Measurements from ENCODE around the gene TAF3. TPM values are rescaled to one million over a fixed set of nuclear protein-coding genes. Genes with fewer than 3 reads are reported as not detected.

The TAF3 gene
- total and polyA plus RNA-seq, 8 donors: 7.0 to 10.4 (median 9.2) TPM

DNA sequence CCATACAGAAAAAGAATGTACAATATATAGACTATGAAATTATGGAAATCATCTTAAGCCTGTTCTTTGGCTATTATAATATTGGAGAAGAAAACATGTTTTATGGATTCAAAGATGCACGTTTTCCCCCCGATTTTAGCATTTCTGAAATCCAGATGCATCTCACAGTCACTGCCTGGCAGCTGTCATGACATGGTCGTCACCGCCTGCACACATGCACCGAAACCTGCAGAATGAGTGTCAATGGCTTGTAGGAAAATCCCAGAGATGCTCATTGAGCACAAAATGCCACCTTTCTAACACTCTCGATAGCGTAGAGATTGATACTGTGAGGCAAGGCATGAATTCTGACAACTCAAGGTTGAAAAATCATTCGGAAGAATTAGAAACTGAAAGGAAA is 115.5 kb downstream of the TAF3 start:
- Histone ChIP-seq H3K27ac (no peak overlapping the region), H3K36me3 (no peaks in the 10 kb centered on the region), H3K4me1 (peaks cover 0 to 3% of the 10 kb centered on the region in 2 donors), H3K27me3 (no peaks in the 10 kb centered on the region), H3K9me3 (no peaks in the 10 kb centered on the region), H3K4me3 (no peak overlapping the region)
- intact Hi-C loops (cut with DNase I): no loop called here
- no peak for TF ChIP-seq CTCF (IDR thresholded peaks at IDR 0.05)
- ATAC-seq: no peak
- DNase-seq: no peak

DNA sequence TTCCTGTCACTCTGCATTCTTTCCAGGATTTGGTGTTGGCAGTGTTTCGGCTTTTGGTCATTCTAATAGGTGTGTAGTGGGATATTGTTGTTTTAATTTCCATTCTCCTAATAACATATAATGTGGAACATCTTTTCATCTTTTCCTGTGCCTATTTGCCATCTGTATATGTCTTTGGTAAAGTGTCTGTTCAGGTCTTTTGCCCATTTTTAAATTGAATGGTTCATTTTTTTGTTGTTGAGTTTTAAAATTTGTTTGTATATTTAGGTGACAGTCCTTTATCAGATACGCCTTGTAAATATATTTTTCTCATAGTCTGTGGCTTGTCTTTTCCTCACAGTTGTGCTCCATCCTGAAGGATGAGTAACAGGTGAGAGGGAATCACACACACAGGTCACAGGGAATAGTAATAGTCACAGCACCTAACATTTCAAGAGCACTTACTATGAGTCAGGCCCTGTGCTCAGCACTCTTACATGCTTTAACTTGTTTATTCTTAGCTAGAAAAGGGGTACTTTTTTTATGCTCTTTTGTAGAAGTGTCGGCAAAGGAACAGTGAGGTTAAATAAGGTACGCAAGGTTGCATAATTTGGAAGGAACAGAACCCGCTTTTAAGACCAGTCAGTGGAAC is 119.1 kb downstream of the TAF3 start:
- Histone ChIP-seq H3K4me3 (no peak overlapping the region), H3K36me3 (no peaks in the 10 kb centered on the region), H3K9me3 (no peaks in the 10 kb centered on the region), H3K4me1 (peaks cover 0 to 3% of the 10 kb centered on the region in 2 donors), H3K27me3 (no peaks in the 10 kb centered on the region), H3K27ac (no peak overlapping the region)
- DNase-seq (no peak), ATAC-seq (peak; percentile 89)
- TF ChIP-seq CTCF (IDR thresholded peaks at IDR 0.05): no peak
- intact Hi-C loops (cut with DNase I): no loop called here

DNA sequence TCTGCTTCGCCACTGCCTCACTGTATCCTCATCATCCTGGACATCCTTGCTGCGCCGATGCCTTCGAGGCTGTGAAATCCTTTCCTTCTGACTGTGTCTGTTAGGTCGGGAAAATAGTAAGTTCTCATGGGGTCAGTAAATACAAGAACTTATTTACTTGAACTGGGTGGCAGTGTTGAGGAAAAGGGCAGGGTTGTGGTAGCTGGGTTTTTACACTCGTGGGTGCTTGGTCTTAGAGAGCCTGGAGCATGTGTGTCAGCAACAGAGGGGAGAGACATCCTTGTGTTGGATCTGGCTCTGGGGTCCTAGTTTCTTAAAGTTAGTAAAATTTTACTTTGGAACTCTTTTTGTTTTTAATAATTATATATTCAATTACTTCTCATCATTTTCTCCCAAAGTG is 123.3 kb downstream of the TAF3 start:
- ATAC-seq (peak; percentile 16), DNase-seq (no peak)
- Histone ChIP-seq H3K27me3 (no peaks in the 10 kb centered on the region), H3K9me3 (no peaks in the 10 kb centered on the region), H3K4me3 (no peak overlapping the region), H3K4me1 (peaks cover 0 to 3% of the 10 kb centered on the region in 2 donors), H3K36me3 (no peaks in the 10 kb centered on the region), H3K27ac (no peak overlapping the region)
- intact Hi-C loops (cut with DNase I): no loop called here
- TF ChIP-seq CTCF (IDR thresholded peaks at IDR 0.05): no peak

GRCh38 chr10:7942316-7942715 is 124.0 kb downstream of the TAF3 start:
- no peak overlapping the region for H3K4me3 ChIP-seq
- H3K27ac ChIP-seq: no peak overlapping the region
- TF ChIP-seq CTCF (IDR thresholded peaks at IDR 0.05): no peak
- H3K36me3 ChIP-seq: no peaks in the 10 kb centered on the region
- intact Hi-C loops (cut with DNase I): no loop called here
- no peak for ATAC-seq
- peaks cover 0 to 3% of the 10 kb centered on the region in 2 donors for H3K4me1 ChIP-seq
- no peaks in the 10 kb centered on the region for H3K27me3 ChIP-seq
- DNase-seq: no peak
- H3K9me3 ChIP-seq: no peaks in the 10 kb centered on the region

- Histone ChIP-seq H3K4me1 (peaks cover 0 to 3% of the 10 kb centered on the region in 2 donors), H3K27ac (no peak overlapping the region), H3K27me3 (no peaks in the 10 kb centered on the region), H3K9me3 (no peaks in the 10 kb centered on the region), H3K4me3 (no peak overlapping the region), H3K36me3 (no peaks in the 10 kb centered on the region)
- intact Hi-C loops (cut with DNase I): no loop called here
- TF ChIP-seq CTCF (IDR thresholded peaks at IDR 0.05): no peak
- DNase-seq (no peak), ATAC-seq (no peak)
Observed at GRCh38 chr10:7942859-7943258, 124.6 kb downstream of the TAF3 start.

Measured in left lung (tissue), 10 donors.